ENCODE results near the gene TNPO1.
"Not testable (repeated sequence)": the region's sequence is repeated elsewhere in the genome, so short reads cannot be mapped to it uniquely, and the experiment has no call there.

Gene TNPO1

DNA sequence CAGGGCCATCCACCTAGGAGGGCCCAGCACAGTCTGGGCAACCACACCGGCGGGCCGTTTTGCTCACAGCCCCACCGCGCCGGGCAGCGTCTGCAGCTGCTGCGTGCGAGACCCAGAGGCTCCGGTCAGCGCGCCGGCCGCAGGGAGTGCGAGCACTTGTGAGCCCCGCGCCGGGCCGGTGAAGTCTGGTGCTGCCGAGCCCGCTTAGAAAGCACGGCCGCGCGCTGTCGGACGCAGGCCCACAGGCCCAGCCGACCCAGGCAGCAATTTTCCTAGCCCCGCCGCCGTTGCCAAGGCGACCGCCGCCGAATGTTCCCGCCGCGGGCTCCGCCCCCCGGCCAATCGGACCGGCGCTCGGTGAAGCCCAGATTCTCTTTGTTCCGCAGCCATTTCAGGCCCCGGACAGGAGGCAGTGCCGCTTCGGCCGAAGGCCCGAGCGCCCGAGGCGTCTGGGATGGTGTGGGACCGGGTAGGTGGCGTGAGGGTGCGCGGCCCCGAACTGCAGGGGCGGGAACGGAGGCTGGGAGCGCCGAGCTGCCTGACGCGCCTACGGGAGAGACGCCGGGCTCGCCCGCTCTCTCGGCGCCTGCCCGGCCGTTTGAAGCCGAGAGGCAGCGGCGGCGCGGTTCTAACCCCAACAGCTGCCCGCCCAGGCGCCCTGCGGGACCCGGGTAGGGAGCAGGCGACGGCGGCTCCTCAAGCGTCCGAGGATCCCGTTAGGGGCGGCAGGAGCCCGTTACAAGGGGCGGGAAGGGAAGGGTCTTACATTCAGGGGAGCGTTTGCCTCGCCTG, at the start of gene TNPO1:
TNPO1 (plus strand) TSS at position 378 of the 792 bp plus-strand sequence; CDS start at position 455, 77 bp downstream.
- H3K36me3 Mint-ChIP-seq (ENCODE audit: low read depth) = peaks cover 9% of the 10 kb centered on the region
- intact Hi-C loops (cut with micrococcal nuclease) = loop anchor here (2.0 to 10.0 kb wide), 3 partner anchors 32 to 509 kb away; no protein-coding TSS in a partner anchor
- H3K4me3 Mint-ChIP-seq = peak within 1 kb of the TSS; percentile 93
- peak within 1 kb of the TSS; percentile 94 for H3K27ac Mint-ChIP-seq
- H3K27me3 Mint-ChIP-seq = no peaks in the 10 kb centered on the region
- peaks cover 17% of the 10 kb centered on the region for H3K4me1 Mint-ChIP-seq (ENCODE audit: low read depth)
- H3K9me3 Mint-ChIP-seq = no peaks in the 10 kb centered on the region

DNA sequence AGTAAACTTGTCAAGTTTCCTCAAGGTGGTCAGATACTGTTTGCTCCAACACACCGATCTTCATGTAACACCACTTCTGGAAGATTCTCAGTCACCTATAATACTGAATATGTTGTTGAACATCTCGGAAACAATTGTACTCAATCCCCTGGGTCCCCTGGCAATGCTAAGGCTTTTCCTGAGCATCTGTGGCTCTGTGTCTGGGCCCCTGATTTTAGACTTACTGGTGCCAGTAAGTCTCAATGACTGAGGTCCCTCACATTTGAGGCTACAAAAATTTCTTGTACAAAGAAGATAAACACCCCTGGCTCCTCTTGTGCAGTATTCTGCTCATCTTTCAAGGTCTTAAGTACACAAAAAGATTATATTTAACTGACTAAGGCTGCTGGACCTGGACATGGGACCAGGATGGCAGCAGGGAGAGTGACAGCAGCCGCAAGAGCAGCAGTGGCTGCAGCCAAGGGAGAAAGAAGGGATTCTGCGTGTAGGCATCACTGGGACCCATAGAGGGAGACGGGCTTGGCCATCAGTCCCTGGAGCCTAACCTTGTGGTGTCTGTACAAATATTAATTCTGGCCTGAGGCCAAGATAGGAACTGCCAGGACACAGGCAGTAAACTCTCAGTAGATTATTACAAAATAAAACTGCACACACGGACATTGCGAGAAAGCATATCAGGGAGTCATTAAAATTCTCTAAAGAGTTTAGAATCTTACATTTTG, 49.0 kb upstream of the TNPO1 start:
- H3K27me3 Mint-ChIP-seq = peaks cover 9% of the 10 kb centered on the region
- H3K9me3 Mint-ChIP-seq = no peaks in the 10 kb centered on the region
- H3K4me1 Mint-ChIP-seq (ENCODE audit: low read depth) = no peaks in the 10 kb centered on the region
- intact Hi-C loops (cut with micrococcal nuclease) = no loop called here
- no peak overlapping the region for H3K27ac Mint-ChIP-seq
- no peak overlapping the region for H3K4me3 Mint-ChIP-seq
- H3K36me3 Mint-ChIP-seq (ENCODE audit: low read depth) = no peaks in the 10 kb centered on the region

DNA sequence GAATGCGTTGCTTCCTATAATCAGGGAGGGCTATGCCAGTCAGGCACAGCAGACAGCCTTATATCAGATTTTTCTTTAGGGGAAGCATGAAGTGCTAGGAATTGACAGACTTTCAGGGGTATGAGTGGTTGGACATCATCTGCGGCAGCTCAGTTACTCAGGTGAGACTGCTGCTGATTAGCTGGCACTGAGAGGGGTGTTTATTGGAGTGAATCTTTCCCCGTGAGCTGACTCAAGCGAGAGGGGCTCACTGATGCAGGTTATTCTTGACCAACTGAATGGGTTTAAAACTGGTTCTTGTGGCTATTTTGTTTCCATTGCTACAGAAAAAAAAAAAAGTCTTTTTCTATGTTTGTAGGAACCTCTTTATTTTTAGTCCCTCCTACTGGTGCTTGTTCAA, 46.2 kb upstream of the TNPO1 start:
- Mint-ChIP-seq H3K4me1 (ENCODE audit: low read depth) (no peaks in the 10 kb centered on the region), H3K9me3 (no peaks in the 10 kb centered on the region), H3K27ac (no peak overlapping the region), H3K36me3 (ENCODE audit: low read depth) (no peaks in the 10 kb centered on the region), H3K4me3 (no peak overlapping the region), H3K27me3 (peaks cover 9% of the 10 kb centered on the region)
- intact Hi-C loops (cut with micrococcal nuclease) = no loop called here

DNA sequence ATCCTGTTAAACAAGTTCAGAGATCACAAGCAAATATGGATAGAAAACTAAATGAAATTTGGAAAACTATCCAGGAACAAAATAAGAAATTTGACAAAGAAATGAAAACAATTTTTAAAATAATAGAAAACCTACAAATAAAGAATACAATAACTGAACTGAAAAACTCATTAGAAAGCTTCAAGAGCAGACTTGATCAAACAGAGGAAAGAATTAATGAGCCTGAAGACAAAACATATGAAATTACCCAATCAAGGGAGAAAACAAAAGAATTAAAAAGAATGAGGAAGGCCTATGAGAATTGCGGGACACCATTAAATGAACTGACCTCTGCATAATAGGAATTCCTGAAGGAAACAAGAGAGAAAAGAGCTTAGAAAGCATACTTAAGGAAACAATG, 39.8 kb upstream of the TNPO1 start:
- H3K27me3 Mint-ChIP-seq = peaks cover 5% of the 10 kb centered on the region
- intact Hi-C loops (cut with micrococcal nuclease) = no loop called here
- H3K4me1 Mint-ChIP-seq (ENCODE audit: low read depth) = no peaks in the 10 kb centered on the region
- no peak overlapping the region for H3K4me3 Mint-ChIP-seq
- H3K36me3 Mint-ChIP-seq (ENCODE audit: low read depth) = no peaks in the 10 kb centered on the region
- peaks cover 48% of the 10 kb centered on the region for H3K9me3 Mint-ChIP-seq
- no peak overlapping the region for H3K27ac Mint-ChIP-seq

DNA sequence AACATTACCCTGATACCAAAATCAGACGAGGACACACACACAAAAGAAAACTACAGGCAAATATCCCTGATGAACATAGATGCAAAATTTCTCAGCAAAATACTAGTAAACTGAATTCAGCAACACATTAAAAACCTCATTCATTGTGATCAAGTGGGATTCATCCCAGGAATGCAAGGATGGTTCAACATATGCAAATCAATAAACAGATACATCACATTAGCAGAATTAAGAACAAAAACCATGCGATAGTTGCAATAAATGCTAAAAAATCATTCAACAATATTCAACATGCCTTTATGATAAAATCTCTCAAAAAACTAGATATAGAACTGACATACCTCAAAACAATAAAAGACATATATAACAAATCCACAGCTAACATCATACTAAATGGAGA, 36.9 kb upstream of the TNPO1 start:
- H3K36me3 Mint-ChIP-seq (ENCODE audit: low read depth) = no peaks in the 10 kb centered on the region

DNA sequence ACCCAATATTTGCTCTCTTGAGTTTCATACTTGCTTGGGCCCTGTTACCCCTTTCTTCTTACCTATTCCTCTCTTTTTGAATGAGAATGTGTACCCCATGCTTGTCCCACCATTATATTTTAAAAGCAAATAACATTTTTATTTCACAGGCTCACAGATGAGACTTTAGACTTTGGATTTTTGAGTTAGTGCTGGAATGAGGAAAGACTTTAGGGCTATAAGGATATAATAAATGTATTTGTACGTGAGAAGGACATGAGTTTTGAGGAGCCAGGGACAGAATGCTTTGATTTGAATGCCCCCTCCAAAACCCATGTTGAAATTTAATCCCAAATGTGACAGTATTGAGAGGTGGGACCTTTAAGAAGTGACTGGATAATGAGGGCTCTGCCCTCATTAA, 33.1 kb upstream of the TNPO1 start:
- H3K27ac Mint-ChIP-seq = no peak overlapping the region
- H3K27me3 Mint-ChIP-seq = peaks cover 4% of the 10 kb centered on the region
- peaks cover 22% of the 10 kb centered on the region for H3K9me3 Mint-ChIP-seq
- H3K4me1 Mint-ChIP-seq (ENCODE audit: low read depth) = no peaks in the 10 kb centered on the region
- intact Hi-C loops (cut with micrococcal nuclease) = no loop called here
- no peak overlapping the region for H3K4me3 Mint-ChIP-seq
- no peaks in the 10 kb centered on the region for H3K36me3 Mint-ChIP-seq (ENCODE audit: low read depth)

More for the DNA sequence above, 36.9 kb upstream of the TNPO1 start:
- Mint-ChIP-seq H3K4me3 (no peak overlapping the region), H3K27ac (no peak overlapping the region), H3K4me1 (ENCODE audit: low read depth) (no peaks in the 10 kb centered on the region), H3K27me3 (peaks cover 5% of the 10 kb centered on the region), H3K9me3 (peaks cover 48% of the 10 kb centered on the region)
- intact Hi-C loops (cut with micrococcal nuclease) = no loop called here

DNA sequence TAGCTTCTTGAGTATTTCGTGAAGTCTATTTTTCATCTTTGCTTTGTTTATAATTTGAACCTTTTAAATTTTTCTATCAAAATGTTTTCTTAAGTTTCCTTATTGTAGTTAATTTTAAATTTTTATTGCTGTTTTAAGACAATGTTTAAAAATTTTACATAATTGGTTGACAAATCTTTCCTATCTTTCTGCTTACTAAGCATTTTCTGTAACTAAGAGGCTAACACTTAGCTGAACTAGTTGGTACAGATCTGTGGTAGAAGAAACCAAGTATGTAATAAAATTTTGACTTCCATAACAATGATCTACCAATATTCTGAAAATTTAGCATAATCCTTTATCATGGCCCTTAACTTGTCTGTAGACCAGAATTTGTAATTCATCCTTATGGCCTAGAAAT, 32.3 kb upstream of the TNPO1 start:
- no peaks in the 10 kb centered on the region for H3K4me1 Mint-ChIP-seq (ENCODE audit: low read depth)
- peaks cover 4% of the 10 kb centered on the region for H3K27me3 Mint-ChIP-seq
- no peak overlapping the region for H3K27ac Mint-ChIP-seq
- H3K9me3 Mint-ChIP-seq = peaks cover 14% of the 10 kb centered on the region
- no peak overlapping the region for H3K4me3 Mint-ChIP-seq
- no peaks in the 10 kb centered on the region for H3K36me3 Mint-ChIP-seq (ENCODE audit: low read depth)
- intact Hi-C loops (cut with micrococcal nuclease) = no loop called here

DNA sequence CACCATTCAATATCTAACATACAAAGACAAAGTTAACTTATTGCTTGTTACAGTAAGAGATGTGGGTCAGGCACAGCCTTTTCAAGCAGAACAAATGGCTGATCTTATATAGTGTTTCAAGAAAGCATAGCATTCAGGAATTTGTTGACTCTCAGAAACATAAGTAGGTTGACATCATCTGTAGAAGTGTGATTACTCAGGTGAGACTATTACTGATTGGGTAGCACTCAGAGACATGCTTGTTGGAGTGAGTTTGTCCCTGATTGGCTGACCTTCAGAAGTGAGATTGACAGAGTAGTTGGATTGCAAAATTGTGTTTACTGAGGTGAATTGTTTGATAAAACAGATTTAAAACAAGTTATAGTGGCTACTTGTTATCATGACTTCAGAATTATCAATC, 30.7 kb upstream of the TNPO1 start:
- intact Hi-C loops (cut with micrococcal nuclease) = no loop called here
- no peak overlapping the region for H3K4me3 Mint-ChIP-seq
- H3K4me1 Mint-ChIP-seq (ENCODE audit: low read depth) = no peaks in the 10 kb centered on the region
- no peak overlapping the region for H3K27ac Mint-ChIP-seq
- H3K36me3 Mint-ChIP-seq (ENCODE audit: low read depth) = no peaks in the 10 kb centered on the region
- H3K9me3 Mint-ChIP-seq = no peaks in the 10 kb centered on the region
- H3K27me3 Mint-ChIP-seq = no peaks in the 10 kb centered on the region

DNA sequence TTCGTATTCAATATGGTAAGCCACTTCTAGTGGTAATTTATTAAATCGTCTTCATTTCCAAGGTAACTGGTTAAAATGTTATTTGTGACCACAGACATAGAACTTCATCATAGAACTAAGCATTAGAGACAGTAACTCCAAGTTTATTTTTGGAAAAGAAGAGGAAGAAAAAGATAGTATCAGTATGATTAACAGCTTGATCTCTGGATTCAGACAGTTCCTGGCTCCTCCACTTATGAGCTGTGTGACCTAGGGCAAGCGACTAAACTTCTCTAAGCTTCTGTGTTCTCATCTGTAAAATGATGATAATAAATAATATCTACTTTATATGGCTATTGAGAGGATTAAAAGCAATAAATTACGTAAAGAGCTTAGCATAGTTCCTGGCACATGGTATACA, 29.8 kb upstream of the TNPO1 start:
- Mint-ChIP-seq H3K27me3 (no peaks in the 10 kb centered on the region), H3K9me3 (no peaks in the 10 kb centered on the region)
- intact Hi-C loops (cut with micrococcal nuclease) = no loop called here

DNA sequence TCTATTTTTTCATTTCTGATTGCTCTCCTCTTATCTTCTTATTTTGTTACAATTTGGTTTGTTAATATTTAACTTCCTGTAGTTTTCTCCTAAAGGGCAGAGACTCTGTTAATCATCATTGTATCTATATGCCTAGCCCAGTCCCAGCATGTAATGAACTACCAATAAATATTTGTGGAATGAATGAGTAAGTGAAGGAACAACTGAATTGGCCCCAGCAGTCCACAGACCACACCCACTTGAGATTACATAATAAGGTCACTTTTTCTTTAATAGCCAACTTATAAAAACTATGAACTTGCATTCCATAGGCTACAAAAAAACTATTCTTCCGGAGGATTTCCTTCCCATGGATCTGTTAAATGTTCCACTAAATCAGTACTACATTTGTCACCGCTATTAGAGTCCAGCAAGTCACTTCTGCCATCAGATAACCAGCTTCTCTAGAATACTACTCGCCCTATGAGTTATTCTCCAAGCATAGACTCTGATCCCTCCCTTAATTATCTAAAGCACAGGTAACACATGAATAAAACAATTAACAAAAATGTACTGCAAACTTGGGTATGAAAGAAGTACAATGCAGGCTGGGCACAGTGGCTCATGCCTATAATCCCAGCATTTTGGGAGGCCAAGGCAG, 27.5 kb upstream of the TNPO1 start:
- Mint-ChIP-seq H3K4me3 (no peak overlapping the region), H3K27ac (no peak overlapping the region), H3K9me3 (no peaks in the 10 kb centered on the region), H3K27me3 (peaks cover 6% of the 10 kb centered on the region), H3K4me1 (ENCODE audit: low read depth) (no peaks in the 10 kb centered on the region), H3K36me3 (ENCODE audit: low read depth) (no peaks in the 10 kb centered on the region)
- intact Hi-C loops (cut with micrococcal nuclease) = no loop called here

More for the DNA sequence above, 29.8 kb upstream of the TNPO1 start:
- H3K27ac Mint-ChIP-seq = no peak overlapping the region
- H3K4me1 Mint-ChIP-seq (ENCODE audit: low read depth) = no peaks in the 10 kb centered on the region
- no peaks in the 10 kb centered on the region for H3K36me3 Mint-ChIP-seq (ENCODE audit: low read depth)
- no peak overlapping the region for H3K4me3 Mint-ChIP-seq

DNA sequence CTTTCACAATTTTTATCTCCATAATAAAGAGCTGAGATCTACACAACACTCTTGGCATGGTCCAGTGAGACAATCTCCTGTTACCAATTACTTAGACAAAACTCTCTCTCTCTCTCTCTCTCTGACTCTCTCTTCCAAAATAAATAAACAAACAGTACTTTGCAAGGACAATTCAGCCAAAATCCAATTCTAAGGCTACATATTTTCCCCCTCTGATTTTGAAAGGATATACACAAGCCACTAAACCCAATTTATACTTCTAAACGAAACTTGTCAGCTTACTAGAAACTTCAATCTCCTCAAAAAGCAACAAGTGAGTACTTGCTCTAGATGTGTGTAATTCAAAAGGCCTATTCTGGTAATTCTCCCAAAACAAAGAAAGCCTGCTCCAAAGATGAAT, 26.3 kb upstream of the TNPO1 start:
- no peak overlapping the region for H3K27ac Mint-ChIP-seq
- H3K36me3 Mint-ChIP-seq (ENCODE audit: low read depth) = no peaks in the 10 kb centered on the region
- peaks cover 6% of the 10 kb centered on the region for H3K27me3 Mint-ChIP-seq
- H3K4me3 Mint-ChIP-seq = no peak overlapping the region
- H3K4me1 Mint-ChIP-seq (ENCODE audit: low read depth) = no peaks in the 10 kb centered on the region
- no peaks in the 10 kb centered on the region for H3K9me3 Mint-ChIP-seq
- intact Hi-C loops (cut with micrococcal nuclease) = no loop called here

DNA sequence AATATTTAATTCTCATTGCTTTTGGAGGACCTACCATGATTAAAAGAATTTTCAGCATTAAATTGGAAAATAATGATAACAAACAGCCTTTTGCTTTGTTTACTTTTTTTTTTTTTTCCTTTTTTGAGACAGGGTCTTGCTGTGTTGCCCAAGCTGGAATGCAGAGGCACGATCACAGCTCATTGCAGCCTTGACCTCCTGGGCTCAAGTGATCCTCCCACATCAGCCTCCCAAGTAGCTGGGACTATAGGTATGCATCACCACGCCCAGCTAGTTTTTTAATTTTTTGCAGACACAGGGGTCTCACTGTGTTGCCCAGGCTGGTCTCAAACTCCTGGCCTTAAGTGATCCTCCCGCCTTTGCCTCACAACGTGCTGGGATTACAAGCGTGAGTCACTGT, 23.8 kb upstream of the TNPO1 start:
- not testable (repeated sequence) for H3K27ac Mint-ChIP-seq

DNA sequence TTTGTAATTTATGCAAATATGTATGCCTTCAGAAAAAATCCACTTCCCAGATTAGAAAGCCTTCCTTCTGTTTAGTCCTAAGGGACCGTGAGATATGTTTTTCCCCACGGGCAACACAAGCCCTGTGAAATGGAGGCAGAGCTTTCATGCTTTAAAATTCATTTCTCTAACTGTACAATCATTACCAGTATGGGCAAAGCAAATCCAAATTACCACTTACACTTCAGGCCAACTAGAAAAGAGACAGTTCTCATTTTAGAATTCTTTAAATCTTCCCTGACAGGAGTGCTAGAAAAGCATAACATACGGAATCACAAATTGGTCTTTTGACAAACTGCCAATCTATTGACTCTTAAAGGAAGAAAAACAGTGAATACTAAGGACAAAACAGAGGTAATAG, 20.5 kb upstream of the TNPO1 start:
- Mint-ChIP-seq H3K27ac (no peak overlapping the region), H3K9me3 (no peaks in the 10 kb centered on the region), H3K27me3 (peaks cover 16% of the 10 kb centered on the region), H3K4me1 (ENCODE audit: low read depth) (no peaks in the 10 kb centered on the region), H3K4me3 (no peak overlapping the region), H3K36me3 (ENCODE audit: low read depth) (no peaks in the 10 kb centered on the region)
- intact Hi-C loops (cut with micrococcal nuclease) = no loop called here

More for the DNA sequence above, 23.8 kb upstream of the TNPO1 start:
- H3K4me1 Mint-ChIP-seq (ENCODE audit: low read depth); H3K36me3 Mint-ChIP-seq (ENCODE audit: low read depth); H3K27me3 Mint-ChIP-seq; H3K4me3 Mint-ChIP-seq; H3K9me3 Mint-ChIP-seq; intact Hi-C loops (cut with micrococcal nuclease): not testable (repeated sequence)

DNA sequence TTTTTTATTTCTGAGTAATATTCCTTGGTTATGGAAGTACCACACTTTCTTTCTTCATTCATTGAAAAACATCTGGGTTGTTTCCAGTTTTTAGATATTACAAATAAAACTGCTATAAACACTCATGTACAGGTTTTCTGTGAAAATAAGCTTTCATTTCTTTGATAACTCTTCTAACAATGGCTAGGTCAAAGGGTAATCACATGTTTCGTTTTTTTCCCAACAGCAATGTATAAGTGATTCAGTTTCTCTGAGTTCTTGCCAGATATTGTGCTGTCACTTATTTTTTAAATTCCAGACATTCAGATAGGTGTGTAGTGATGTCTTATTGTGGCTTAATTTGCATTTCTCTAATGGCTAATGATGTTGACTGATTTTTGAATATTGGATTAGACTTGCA, 16.7 kb upstream of the TNPO1 start:
- Mint-ChIP-seq H3K36me3 (ENCODE audit: low read depth) (no peaks in the 10 kb centered on the region), H3K4me1 (ENCODE audit: low read depth) (no peaks in the 10 kb centered on the region), H3K9me3 (peaks cover 4% of the 10 kb centered on the region), H3K4me3 (no peak overlapping the region), H3K27ac (no peak overlapping the region), H3K27me3 (peaks cover 13% of the 10 kb centered on the region)
- intact Hi-C loops (cut with micrococcal nuclease) = no loop called here

All from dendritic cell treated with granulocyte-macrophage colony-stimulating factor and Interleukin-4, amounts not matched to agents 40 ng/mL and 50 ng/mL, for 4 days (primary cell).